GM21723 (cell line): ENCODE data around the gene HNRNPA2B1.
A peak's percentile ranks its signal among the peaks of the same experiment; 100 is the strongest.

Experiments
- ATAC-seq: cut with Tn5 transposase; IDR thresholded peaks from one replicate; pipeline ENCODE4 v1.9.1; 2021; ENCODE audit warnings: mild to moderate bottlenecking, moderate library complexity; ENCODE audit not compliant: unreplicated experiment

HNRNPA2B1 gene

DNA sequence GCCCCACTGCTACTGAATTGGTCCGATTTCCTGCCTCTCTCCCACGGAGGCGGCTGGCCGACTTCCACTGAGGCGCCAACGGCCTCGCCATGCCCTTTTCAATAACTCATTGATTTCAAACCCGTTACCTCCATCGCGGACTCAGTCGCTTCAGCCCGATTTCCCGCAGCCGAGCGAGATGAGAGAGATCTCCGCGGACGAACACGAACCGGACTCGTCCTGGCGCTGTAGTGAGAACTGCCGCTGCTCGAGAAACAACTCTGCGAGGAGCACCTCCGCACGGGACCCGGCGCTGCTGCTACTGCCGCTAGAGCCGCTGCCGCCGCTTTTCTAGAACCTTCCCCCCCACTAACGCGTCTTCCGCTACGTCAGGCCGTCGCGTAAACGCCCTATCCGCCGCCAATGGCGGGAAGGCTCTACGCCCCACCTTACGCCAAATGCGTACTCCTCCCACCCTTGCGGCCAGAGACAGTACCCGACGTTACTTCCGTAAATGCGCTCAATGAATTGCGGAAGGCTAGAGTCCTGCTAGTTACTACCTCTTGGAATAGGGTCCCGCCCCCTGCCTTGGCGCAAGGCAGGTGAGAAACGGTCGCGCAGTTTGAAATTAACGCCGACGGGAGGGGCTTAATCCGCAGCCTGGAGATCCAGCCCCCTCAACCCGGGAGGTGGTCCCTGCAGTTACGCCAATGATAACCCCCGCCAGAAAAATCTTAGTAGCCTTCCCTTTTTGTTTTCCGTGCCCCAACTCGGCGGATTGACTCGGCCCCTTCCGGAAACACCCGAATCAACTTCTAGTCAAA lies at the start of gene HNRNPA2B1:
Gene HNRNPA2B1, minus strand, starts transcription at position 303 of the 803 bp plus-strand sequence. Its CDS starts 169 bp downstream, at position 134.
- ATAC-seq, result peak; percentile 55

DNA sequence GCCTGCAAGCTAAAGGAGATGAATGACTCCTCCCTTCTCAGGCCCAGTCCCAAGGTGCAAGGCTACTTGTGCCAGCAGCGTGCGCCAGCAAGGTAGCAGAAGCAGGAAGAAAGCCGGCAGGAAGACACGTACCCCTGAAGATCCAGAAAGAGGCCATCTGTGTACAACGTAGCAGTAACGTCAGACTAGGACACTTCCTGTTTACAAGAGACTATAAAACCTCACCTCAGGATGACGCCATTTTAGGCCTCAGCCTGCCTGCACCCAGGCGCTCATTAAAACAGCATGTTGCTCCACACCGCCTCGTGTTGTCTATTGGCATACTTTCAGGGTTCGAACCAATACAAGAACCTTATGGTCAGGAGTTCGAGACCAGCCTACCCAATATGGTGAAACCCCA lies 49.7 kb upstream of the HNRNPA2B1 start:
- no peak for ATAC-seq

DNA sequence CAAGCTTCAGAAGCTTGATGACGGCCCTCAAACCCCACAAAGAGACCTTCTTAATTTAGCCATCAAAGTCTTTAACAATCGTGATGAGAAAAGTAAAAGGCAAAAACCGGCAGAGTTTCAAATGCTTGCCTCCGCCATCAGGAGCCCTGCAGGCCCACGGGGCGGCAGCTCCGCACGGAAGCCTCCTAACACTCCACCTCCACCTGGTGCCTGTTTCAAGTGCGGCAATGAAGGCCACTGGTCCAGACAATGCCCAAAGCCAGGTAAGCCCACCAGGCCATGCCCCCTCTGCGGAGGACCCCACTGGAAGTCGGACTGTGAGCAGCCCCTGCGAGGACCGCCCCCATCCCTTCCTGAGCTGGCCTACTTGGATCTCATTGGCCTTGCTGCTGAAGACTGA lies 44.6 kb upstream of the HNRNPA2B1 start:
- no peak for ATAC-seq

DNA sequence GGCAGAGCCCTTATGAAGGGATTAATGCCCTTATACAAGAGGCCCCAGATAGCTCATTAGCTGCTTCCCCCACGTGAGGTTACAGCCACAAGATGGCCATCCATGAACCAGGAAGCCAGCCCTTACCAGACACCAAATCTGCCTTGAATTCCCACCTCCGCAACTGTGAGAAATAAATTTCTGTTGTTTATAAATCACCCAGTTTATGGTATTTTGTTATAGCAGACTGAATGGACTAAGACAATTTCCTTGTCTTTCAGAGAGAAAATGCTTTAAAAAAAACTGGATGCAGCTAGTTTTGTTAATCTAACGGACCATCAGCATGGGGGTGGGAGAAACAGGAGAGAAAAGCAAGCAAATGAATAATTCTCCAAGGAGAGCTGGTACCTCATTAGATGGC lies 37.5 kb upstream of the HNRNPA2B1 start:
- no peak for ATAC-seq

DNA sequence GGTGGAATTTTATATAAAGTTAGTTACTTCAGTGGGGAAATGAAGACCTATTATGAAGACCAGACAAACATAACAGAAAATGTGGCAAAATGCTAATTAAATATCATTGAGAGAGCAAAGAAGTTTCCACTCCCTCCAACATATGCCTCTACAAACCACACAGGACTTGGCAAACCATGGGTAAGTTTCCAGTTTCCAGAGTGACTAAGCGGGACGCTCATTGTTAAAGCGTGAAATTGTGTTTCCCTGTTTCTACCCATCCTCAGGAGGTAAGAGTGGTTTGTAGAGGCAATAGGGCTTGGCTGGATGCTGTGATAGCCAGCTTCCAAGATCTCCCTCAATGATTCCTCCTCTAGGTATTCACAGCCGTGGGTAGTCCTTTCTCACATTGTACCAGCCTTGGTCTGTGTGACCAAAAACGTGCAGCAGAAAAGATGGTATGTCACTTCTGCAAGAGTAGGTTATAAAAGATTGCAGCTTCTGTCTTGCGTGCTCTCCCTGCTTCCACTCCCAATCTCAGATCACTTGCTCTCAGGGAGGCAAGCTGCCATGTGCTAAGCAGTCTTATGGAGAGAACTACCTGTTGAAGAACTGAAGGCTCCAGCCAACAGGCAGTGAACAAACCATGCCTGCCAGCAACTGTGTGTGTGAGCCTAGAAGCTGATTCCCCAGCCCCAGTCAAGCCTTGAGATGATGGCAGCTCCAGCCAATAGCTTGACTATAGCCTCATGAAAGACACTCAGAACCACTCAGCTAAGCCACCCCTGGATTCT lies 36.7 kb upstream of the HNRNPA2B1 start:
- ATAC-seq, result no peak

DNA sequence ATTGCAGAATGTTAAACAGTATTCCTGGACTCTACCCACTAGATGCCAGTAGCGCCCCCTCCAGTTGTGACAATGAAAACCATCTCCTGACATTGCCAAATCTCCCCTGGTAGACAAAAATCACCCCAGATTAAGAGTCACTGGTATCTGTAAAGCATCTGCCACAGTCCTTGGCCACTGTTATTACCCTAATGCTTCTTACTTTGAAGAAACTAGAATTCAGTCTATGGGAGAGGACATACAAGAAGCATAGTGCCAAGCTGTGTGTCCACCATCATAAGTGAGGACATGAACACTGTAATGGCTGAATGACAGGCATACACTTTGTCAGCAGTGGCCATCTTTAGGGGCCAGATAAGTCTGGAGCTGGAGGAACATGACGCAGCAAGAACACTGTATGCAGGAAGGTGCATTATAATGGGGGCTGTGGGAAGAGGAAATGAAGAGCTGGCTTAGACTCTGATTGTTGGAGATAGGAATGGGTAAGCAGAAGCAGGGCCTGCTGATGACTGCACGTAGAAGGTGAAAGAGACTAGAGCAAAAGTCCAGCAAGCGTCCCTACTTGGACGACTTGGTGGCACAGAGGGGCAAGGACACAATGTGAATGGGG lies 33.5 kb upstream of the HNRNPA2B1 start:
- no peak for ATAC-seq

DNA sequence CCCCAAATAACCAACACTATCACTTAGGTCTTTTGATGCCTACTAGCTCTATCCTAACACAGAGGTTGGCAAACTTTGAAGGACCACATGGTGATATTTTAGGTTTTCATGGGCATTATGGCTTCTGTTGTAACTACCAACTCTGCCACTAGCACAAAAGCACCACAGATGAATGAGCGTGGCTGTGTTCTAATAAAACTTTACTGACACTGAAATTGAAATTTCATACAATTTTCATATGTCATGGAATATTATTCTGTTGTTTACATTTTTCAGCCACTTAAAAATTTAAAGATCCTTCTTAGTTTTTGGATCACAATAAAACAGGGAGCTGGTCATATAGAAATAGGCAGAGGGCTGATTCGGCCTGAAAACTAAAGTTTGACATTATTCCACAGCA lies 27.4 kb upstream of the HNRNPA2B1 start:
- no peak for ATAC-seq

DNA sequence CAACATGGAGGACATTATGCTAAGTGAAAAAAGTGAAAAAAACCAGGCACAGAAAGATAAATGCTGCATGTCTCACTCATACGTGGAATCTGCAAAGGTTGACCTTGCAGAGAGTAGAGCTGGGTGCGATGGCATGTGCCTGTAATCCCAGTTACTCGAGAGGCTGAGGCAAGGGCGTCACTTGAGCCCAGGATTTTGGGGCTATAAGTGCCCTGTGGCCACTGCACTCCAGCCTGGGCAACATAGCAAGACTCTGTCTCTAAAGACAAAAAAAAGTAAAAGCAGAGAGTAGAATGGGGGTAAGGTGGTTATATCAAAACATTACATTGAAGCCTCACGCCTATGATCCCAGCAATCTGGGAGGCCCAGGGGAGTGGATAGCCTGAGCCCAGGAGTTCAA lies 23.8 kb upstream of the HNRNPA2B1 start:
- no peak for ATAC-seq

DNA sequence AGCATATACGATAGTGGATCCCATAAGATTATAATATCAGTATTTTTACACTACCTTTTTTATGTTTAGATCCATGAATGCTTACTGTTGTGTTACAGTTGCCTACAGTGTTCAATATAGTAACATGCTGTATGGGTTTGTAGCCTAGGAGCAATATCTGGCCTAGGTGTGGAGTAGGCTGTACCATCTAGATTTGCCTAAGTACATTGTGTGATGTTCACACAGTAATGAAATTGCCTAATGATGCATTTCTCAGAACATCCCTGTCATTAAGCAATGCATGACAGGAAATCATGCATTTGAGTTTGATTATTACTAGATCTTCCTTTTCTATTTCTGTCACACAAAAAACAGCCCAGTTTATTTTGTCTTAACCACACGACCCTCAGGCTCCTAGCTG lies 15.5 kb upstream of the HNRNPA2B1 start:
- no peak for ATAC-seq

DNA sequence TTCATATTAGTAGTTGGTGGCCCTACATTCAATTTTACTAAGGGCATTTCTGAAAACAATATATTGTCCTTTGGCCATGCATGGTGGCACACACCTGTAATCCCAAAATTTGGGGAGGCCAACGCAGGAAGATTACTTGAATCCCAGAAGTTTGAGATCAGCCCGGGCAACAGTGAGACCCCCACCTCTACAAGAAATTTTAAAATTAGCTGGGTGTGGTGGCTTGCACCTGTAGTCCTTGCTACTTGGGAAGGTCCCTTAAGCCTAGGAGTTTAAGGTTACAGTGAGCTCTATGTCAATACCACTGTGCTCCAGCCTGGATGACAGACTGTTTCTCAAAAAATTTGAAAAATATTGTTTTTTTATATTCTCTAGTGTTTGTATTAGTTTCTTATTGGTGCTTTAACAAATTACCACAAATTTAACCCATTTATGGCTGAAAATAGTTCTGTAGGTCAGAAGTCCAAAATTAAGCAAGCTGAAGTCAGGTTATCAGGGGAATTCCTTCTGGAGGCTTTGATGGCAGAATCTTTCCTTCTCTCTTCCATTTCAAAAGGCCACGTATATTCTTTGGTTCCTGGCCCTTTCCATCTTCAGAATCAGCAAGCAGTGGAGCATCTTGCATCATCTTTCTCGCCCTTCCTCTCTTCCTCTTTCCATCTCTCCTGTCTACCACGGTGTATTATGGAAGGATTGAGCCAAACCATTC lies 13.4 kb upstream of the HNRNPA2B1 start:
- ATAC-seq, result no peak

DNA sequence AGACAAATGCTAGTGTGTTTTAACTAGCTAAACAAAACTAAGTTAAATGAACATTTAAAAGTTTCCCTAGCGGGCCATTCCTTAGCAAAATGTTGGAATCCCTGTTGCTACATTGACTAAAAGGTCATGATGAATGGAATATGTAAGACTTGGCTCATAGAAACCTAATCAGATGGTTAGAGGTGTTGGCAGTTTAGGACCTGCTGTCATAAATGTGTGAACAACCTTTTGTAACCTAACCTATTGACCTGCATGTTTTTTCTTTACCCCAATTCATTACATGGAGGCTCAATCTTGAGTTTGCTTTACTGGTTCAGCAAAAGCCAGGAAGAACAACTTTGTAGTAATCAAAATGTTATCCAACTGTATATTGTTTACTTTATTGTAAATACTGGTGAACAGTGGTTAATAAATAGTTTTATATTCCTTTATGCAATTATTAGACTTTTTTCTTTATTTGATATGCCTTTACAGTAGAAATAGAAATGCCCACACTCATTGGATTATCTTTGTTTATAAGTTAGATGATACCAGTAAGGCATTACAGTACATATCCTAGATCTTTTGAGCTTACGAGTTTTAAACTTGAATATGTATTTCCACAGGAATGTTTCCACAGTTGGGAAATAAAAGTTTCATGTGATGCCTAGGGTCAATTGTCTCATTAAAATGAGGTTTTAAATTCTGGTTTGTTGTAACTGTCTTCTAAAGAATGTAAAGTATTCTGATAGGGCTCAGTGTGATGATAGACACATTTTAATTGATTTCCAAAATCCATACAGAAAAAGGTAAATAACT lies 12.6 kb upstream of the HNRNPA2B1 start:
- ATAC-seq, result no peak

DNA sequence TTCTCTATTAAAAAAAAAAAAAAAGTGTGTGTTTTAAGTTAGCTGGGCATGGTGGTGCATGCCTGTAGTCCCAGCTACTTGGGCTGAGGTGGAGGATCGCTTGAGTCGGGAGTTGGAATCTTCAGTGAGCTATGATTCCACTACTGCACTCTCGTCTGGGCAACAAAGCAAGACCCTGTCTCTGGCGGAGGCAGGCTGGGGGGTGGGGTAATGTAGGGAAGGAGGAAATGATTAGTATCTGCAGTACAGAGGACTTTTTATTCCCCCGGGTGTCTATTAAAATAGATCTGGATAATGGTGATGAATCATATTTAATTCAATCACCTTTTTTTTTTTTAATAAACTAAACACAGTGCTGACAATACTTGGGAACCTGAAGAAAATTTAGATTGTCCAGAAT lies 7.5 kb upstream of the HNRNPA2B1 start:
- no peak for ATAC-seq

DNA sequence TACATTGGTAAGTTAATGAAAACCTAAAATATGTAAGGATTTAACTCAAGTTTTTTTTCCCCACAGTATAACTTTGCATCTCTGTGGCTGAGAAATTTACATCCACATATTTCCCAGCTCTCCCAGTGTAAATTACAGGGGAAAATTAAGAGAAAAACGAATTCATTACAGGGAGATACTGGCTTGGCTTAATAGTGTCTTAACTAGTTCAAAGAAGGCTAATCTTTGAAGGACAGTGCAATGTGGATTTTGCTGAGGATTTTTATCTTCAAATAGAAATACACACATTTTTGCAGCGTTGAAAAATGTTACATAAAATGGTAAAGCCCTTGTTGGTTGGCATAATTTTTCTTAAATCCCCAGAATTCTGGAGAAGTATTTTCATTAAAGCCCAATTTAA lies 2.5 kb upstream of the HNRNPA2B1 start:
- ATAC-seq, result no peak

DNA sequence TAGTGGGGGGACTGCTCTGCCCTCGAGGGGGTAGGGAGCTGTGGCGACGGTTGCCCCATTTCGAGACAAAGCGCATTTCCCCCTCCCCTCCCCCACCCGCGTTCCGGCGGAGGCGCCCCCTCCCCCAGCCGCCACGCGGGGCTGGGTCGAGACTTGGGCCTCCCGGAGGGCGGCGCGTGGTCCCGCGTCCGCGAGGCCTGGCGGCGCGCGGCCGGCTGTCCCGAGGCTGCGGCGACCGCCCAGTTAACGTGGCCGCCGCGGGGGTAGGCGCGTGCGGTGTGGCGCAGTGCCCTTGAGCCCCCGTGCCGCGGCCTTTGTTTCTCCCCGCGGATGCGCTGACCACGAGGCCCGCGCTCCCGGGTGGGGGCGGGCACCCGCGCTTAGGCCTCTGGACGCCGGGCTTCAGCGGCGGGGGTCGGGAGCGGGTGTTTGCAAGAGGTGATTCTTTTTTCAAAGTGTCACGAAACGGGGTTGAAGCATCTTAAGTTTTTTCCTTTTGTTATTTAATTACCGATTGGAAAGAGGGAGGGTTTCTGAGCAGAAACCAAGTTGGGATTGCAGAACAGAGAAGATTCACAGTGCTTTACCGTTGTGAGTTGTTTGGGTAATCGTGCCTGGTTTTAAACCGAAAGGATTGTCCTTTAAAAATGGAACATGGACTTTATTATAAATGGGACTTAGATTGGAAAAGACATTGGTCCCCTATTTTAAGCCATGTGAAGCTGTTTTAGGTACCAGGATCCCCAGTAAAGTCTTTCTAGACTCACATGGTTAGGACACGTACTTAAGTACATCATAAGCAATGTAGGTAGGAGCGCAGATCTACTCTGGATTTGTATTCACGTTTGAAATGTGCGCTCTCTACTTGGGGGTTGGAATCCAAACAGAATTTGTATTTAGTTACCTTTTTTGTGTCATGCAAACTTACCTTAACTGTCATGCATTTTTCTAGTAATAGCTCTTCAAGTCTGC lies 1.8 kb upstream of the HNRNPA2B1 start:
- ATAC-seq, result peak; percentile 2

DNA sequence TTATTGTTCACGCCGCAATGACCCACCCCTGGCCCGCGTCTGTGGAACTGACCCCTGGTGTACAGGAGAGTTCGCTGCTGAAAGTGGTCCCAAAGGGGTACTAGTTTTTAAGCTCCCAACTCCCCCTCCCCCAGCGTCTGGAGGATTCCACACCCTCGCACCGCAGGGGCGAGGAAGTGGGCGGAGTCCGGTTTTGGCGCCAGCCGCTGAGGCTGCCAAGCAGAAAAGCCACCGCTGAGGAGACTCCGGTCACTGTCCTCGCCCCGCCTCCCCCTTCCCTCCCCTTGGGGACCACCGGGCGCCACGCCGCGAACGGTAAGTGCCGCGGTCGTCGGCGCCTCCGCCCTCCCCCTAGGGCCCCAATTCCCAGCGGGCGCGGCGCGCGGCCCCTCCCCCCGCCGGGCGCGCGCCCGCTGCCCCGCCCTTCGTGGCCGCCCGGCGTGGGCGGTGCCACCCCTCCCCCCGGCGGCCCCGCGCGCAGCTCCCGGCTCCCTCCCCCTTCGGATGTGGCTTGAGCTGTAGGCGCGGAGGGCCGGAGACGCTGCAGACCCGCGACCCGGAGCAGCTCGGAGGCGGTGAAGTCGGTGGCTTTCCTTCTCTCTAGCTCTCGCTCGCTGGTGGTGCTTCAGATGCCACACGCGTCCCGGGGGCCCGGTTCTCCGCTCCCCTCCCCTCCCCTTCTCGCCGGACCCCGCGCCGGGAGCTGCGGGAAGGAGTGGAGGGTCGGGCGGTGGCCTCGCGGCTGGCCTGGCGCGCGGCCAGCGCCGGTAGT lies 887 bp upstream of the HNRNPA2B1 start, which contains the start of gene CBX3:
Gene CBX3, plus strand, starts transcription at position 499 of the 772 bp plus-strand sequence. CDS start 1,254 bp downstream, outside the sequence.
- ATAC-seq, result peak; percentile 54

DNA sequence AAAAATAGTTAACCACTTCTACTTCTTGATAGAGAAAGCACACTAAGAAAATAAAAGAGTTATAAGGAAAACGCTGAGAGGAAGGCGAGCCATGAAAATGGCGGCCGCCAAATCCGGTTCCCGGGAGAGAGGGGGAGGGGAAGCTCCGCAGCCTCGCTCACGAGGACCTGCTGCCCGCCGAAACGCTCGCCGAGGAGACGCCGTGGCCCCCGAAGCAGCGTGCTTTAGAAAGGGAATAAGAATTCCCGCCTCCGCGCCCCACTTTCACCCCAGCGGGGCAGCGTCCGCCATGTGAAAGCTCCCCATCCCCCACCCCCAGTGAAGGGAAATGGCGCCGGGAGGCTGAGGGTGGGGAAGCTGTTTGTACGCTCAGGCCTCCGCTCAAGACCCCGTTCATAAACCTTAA lies 505 bp downstream of the HNRNPA2B1 start:
- peak; percentile 26 for ATAC-seq

DNA sequence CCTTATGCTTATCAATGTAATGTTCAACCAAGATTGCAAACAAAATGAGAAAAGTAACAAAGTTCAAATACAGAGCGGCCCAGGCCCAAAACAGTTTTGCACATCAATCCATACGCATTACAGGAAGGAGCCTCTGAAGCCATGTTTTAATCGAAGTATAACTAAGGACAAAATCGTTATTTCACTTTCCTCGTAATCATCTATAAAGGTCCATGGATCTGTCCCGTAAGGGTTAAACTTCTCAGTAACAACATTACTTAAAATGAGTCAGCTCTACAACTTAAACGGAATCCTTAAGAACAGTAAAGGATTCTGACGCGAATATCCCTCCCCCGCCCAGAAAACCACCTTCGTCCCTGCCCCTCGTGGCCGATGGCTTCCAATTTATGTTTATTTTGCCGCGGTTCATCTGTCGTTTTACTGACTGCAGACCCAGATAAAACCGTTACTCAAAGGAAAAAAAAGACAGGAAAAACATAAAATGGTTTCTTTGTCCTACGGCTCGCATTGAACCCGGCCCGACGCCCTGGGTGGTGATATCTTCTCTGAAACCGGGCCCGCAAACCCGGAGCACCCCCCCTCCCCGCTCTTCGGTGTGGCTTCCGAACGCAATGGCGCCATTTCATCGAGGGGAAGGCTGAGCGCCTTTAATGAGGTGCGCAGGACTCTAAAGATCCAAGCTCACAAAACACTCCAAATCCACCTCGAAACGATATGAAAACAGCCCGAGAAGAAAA lies 1.1 kb downstream of the HNRNPA2B1 start:
- ATAC-seq, result no peak

DNA sequence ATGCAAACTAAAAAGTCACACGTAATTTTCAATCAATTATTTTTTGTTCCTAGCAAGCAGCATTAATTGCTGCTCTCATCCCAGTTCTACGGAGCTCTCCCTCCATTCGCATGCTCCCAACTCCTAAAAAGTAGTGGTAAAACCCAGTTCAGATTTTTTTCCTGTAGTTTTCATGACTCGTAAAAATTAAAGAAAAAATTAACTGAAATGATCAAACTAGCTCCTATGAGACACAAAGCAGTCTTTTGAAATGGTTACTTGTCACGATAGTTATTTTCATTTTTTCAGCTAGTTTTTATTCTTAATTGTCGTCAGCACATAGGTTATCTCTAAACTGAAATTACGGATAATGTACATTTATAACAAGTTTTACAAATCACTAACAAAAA lies 1.8 kb downstream of the HNRNPA2B1 start:
- ATAC-seq, result no peak
